ENCODE measurements around the gene ALG13. TPM values are rescaled to one million over a fixed set of nuclear protein-coding genes. Genes with fewer than 3 reads are reported as not detected.
A peak's percentile ranks its signal among the peaks of the same experiment; 100 is the strongest.
"Not testable (repeated sequence)": the region's sequence is repeated elsewhere in the genome, so short reads cannot be mapped to it uniquely, and the experiment has no call there.

The ALG13 gene
- 58.6 TPM for total RNA-seq

GRCh38 chrX:111680988-111681779 lies at the start of gene ALG13:
Gene ALG13, plus strand, starts transcription at chrX:111681170. Its CDS starts 49 bp downstream, at chrX:111681219.
- DNase-seq: peak; percentile 94

GRCh38 chrX:111634823-111635729 lies 45.9 kb upstream of the ALG13 start:
- DNase-seq: peak; percentile 28

- DNase-seq: no peak
Measured at GRCh38 chrX:111641969-111642368, 39.0 kb upstream of the ALG13 start.

GRCh38 chrX:111645165-111645564 lies 35.8 kb upstream of the ALG13 start:
- DNase-seq: not testable (repeated sequence)

- DNase-seq: no peak
Measured at GRCh38 chrX:111645607-111646006, 35.4 kb upstream of the ALG13 start.

GRCh38 chrX:111646515-111646914 lies 34.5 kb upstream of the ALG13 start:
- DNase-seq: no peak

GRCh38 chrX:111648802-111649201 lies 32.2 kb upstream of the ALG13 start:
- DNase-seq: no peak

- no peak for DNase-seq
Measured at GRCh38 chrX:111649638-111650037, 31.3 kb upstream of the ALG13 start.

GRCh38 chrX:111650845-111651244 lies 30.1 kb upstream of the ALG13 start:
- DNase-seq: no peak

- peak; percentile 15 for DNase-seq
Measured at GRCh38 chrX:111652719-111653118, 28.3 kb upstream of the ALG13 start.

GRCh38 chrX:111661241-111661640 lies 19.7 kb upstream of the ALG13 start:
- DNase-seq: no peak

- no peak for DNase-seq
Measured at GRCh38 chrX:111662292-111662691, 18.7 kb upstream of the ALG13 start.

GRCh38 chrX:111671668-111672067 lies 9.3 kb upstream of the ALG13 start:
- peak; percentile 57 for DNase-seq

GRCh38 chrX:111687305-111687704 lies 6.3 kb downstream of the ALG13 start:
- DNase-seq: no peak

GRCh38 chrX:111695297-111695880 lies 14.4 kb downstream of the ALG13 start:
- no peak for DNase-seq

- peak; percentile 14 for DNase-seq
Measured at GRCh38 chrX:111719426-111720210, 38.6 kb downstream of the ALG13 start.

- no peak for DNase-seq
Measured at GRCh38 chrX:111728096-111728495, 47.1 kb downstream of the ALG13 start.

- no peak for DNase-seq
Measured at GRCh38 chrX:111731351-111731750, 50.4 kb downstream of the ALG13 start.

- DNase-seq: no peak
Measured at GRCh38 chrX:111736571-111736970, 55.6 kb downstream of the ALG13 start.

- DNase-seq: no peak
Measured at GRCh38 chrX:111742018-111742417, 61.0 kb downstream of the ALG13 start.

GRCh38 chrX:111743316-111743715 lies 62.3 kb downstream of the ALG13 start:
- no peak for DNase-seq

- no peak for DNase-seq
Measured at GRCh38 chrX:111756486-111756885, 75.5 kb downstream of the ALG13 start.

Measured in tongue (tissue), 2 donors.